ENCODE measurements around the gene PRKCE.
"Not testable (repeated sequence)": the region's sequence is repeated elsewhere in the genome, so short reads cannot be mapped to it uniquely, and the experiment has no call there.

Gene PRKCE

GRCh38 chr2:45844796-45845457 is 193.5 kb downstream of the PRKCE start:
- no peak for DNase-seq

GRCh38 chr2:45845566-45845965 is 194.1 kb downstream of the PRKCE start:
- DNase-seq = no peak

GRCh38 chr2:45849491-45850283 is 198.2 kb downstream of the PRKCE start:
- no peak for DNase-seq

- peak; percentile 8 for DNase-seq
Measured at GRCh38 chr2:45850558-45850957, 199.1 kb downstream of the PRKCE start.

- no peak for DNase-seq
Measured at GRCh38 chr2:45851111-45851510, 199.6 kb downstream of the PRKCE start.

- DNase-seq = peak; percentile 25
Measured at GRCh38 chr2:45851576-45852304, 200.3 kb downstream of the PRKCE start.

GRCh38 chr2:45852450-45853150 is 201.1 kb downstream of the PRKCE start:
- DNase-seq = no peak

- DNase-seq = no peak
Measured at GRCh38 chr2:45855374-45855773, 203.9 kb downstream of the PRKCE start.

GRCh38 chr2:45856391-45857274 is 205.2 kb downstream of the PRKCE start:
- no peak for DNase-seq

GRCh38 chr2:45857275-45857609 is 205.8 kb downstream of the PRKCE start:
- DNase-seq = no peak

GRCh38 chr2:45857867-45858520 is 206.5 kb downstream of the PRKCE start:
- no peak for DNase-seq

GRCh38 chr2:45858872-45859271 is 207.4 kb downstream of the PRKCE start:
- DNase-seq = not testable (repeated sequence)

GRCh38 chr2:45859682-45860081 is 208.2 kb downstream of the PRKCE start:
- no peak for DNase-seq

- no peak for DNase-seq
Measured at GRCh38 chr2:45860136-45861121, 209.0 kb downstream of the PRKCE start.

GRCh38 chr2:45862843-45863242 is 211.4 kb downstream of the PRKCE start:
- no peak for DNase-seq

GRCh38 chr2:45864121-45864520 is 212.6 kb downstream of the PRKCE start:
- DNase-seq = no peak

GRCh38 chr2:45867349-45867748 is 215.9 kb downstream of the PRKCE start:
- DNase-seq = no peak

GRCh38 chr2:45867800-45868199 is 216.3 kb downstream of the PRKCE start:
- no peak for DNase-seq

- DNase-seq = no peak
Measured at GRCh38 chr2:45869165-45869501, 217.7 kb downstream of the PRKCE start.

- no peak for DNase-seq
Measured at GRCh38 chr2:45871025-45871424, 219.6 kb downstream of the PRKCE start.

- DNase-seq = no peak
Measured at GRCh38 chr2:45871541-45871940, 220.1 kb downstream of the PRKCE start.

Measured in DMS53 (cell line).